Stomach (tissue), 9 donors: ENCODE results near the gene MYOZ3. TPM values are rescaled to one million over a fixed set of nuclear protein-coding genes. Genes with fewer than 3 reads are reported as not detected.

Experiments used
- DNase-seq, 2 donors: peaks; one replicate each; pipeline versions ENCODE4 v3.0.0 to v3.0.0-alpha.2; 2013 to 2019
- H3K27ac ChIP-seq, 5 donors: fragments of 200-600 bp in 4 of 5; sonication (generic) in 4 of 5; one replicate each; pipeline ENCODE4 v1.5.1; 2013 to 2019; ENCODE audit warnings: mild to moderate bottlenecking in 1 of 5, moderate library complexity in 1 of 5
- H3K27me3 ChIP-seq, 3 donors: fragments of 200-600 bp; sonication (generic); one replicate each; pipeline ENCODE4 v1.5.1; 2017 to 2019; ENCODE audit warnings: mixed run types in 1 of 3
- H3K36me3 ChIP-seq, 4 donors: fragments of 200-600 bp; sonication (generic); 1 replicate in 3 of 4; 2 replicates in 1 of 4; pipeline ENCODE4 v1.5.1; 2016 to 2019
- H3K4me1 ChIP-seq, 4 donors: fragments of 200-600 bp; sonication (generic); one replicate each; pipeline ENCODE4 v1.5.1; 2016 to 2019
- H3K4me3 ChIP-seq, 4 donors: fragments of 200-600 bp; sonication (generic) in 3 of 4; one replicate each; pipeline ENCODE4 v1.5.1; 2016 to 2019; ENCODE audit warnings: mild to moderate bottlenecking in 1 of 4
- H3K9me3 ChIP-seq, 4 donors: fragments of 200-600 bp; sonication (generic); one replicate each; pipeline ENCODE4 v1.5.1; 2016 to 2019
- EP300 ChIP-seq: sonication (generic); formaldehyde crosslinking; IDR thresholded peaks from one replicate; pipeline ENCODE4 v1.6.1; 2017; ENCODE audit warnings: antibody characterized with exemption
- POLR2A ChIP-seq, 4 donors: fragments of 450-650 bp; IDR thresholded peaks; one replicate each; pipeline ENCODE4 v1.6.1; 2016; ENCODE audit warnings: antibody characterized with exemption in 4 of 4, control low read depth in 2 of 4, mild to moderate bottlenecking in 1 of 4, moderate library complexity in 1 of 4
- POLR2AphosphoS5 ChIP-seq, 3 donors: sonication (generic); formaldehyde crosslinking; IDR thresholded peaks; one replicate each; pipeline ENCODE4 v1.6.1; 2016; ENCODE audit warnings: antibody characterized with exemption in 3 of 3
- WGBS, 5 donors: extraction: QIAGEN DNeasy Blood & Tissue Kit in 3 of 5; methylation state at CpG; one replicate each; pipeline versions ENCODE4 v1.1.5 to v1.1.7; 2013 to 2018; 5-methylcytosine and 5-hydroxymethylcytosine counted together
- intact Hi-C: fragments of 100-400 bp; cut with DNase I; formaldehyde crosslinking; loops from one replicate; pipeline ENCODE4 v1.15.1; 2023; ENCODE audit warnings: low total_unique reads
- polyA plus RNA-seq, 3 donors: library from polyadenylated mRNA; stranded (reverse); fragments of 200-250 nt; gene quantifications; one replicate each; pipeline ENCODE4 v1.2.3, GENCODE V29; 2013
- total RNA-seq, 5 donors: library from RNA; depleted of rRNA; stranded (reverse); fragments of >200 nt; gene quantifications; one replicate each; pipeline versions ENCODE4 v1.1.0 to v1.2.3, GENCODE V29; 2014 to 2016
- TF ChIP-seq, protein P1 (sequence below), 7 experiments: fragments of 450-650 bp in 4 of 7; fragments of 200-600 bp in 3 of 7; sonication (generic) in 3 of 7; IDR thresholded peaks; one replicate each; pipeline ENCODE4 v1.5.1; 2016 to 2019; ENCODE audit warnings: antibody characterized with exemption in 7 of 7, control low read depth in 2 of 7, mild to moderate bottlenecking in 1 of 7
- donor health status: healthy with polysubstance abuse.
- donor health status: Bipolar disorder and iron deficiency.
- donor health status: healthy.

Gene MYOZ3
- total and polyA plus RNA-seq, 8 donors = 0.23 to 1.8 (median 0.52) TPM; not detected in 4

- H3K36me3 ChIP-seq = peaks cover 24 to 35% (median 27%) of the 10 kb centered on the region in 4 donors
- no peaks in the 10 kb centered on the region for H3K27me3 ChIP-seq
- H3K4me3 ChIP-seq = no peak overlapping the region
- TF ChIP-seq POLR2A (IDR thresholded peaks at IDR 0.05) = no peak
- TF ChIP-seq, protein P1, sequence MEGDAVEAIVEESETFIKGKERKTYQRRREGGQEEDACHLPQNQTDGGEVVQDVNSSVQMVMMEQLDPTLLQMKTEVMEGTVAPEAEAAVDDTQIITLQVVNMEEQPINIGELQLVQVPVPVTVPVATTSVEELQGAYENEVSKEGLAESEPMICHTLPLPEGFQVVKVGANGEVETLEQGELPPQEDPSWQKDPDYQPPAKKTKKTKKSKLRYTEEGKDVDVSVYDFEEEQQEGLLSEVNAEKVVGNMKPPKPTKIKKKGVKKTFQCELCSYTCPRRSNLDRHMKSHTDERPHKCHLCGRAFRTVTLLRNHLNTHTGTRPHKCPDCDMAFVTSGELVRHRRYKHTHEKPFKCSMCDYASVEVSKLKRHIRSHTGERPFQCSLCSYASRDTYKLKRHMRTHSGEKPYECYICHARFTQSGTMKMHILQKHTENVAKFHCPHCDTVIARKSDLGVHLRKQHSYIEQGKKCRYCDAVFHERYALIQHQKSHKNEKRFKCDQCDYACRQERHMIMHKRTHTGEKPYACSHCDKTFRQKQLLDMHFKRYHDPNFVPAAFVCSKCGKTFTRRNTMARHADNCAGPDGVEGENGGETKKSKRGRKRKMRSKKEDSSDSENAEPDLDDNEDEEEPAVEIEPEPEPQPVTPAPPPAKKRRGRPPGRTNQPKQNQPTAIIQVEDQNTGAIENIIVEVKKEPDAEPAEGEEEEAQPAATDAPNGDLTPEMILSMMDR (IDR thresholded peaks at IDR 0.05) = no peak
- no peak for DNase-seq
- no peaks in the 10 kb centered on the region for H3K9me3 ChIP-seq
- H3K4me1 ChIP-seq = peaks cover 23 to 66% (median 27%) of the 10 kb centered on the region in 4 donors
- WGBS, 5 donors = 90 to 94% (median 92%) methylated on average over 41 to 46 of the region's 46 CpGs
- intact Hi-C loops = loop anchor here (5.0 kb wide), 1 partner anchor 82 kb away; no protein-coding TSS in a partner anchor
- peak overlapping the region in 1 of 5 donors; percentile 46 for H3K27ac ChIP-seq
These were observed 11.7 kb upstream of the MYOZ3 start for GRCh38 chr5:150649108-150650020.

GRCh38 chr5:150650021-150651006 is 10.7 kb upstream of the MYOZ3 start:
- Histone ChIP-seq H3K27me3 (no peaks in the 10 kb centered on the region), H3K9me3 (no peaks in the 10 kb centered on the region), H3K4me1 (peaks cover 14 to 57% (median 18%) of the 10 kb centered on the region in 4 donors), H3K4me3 (no peak overlapping the region), H3K36me3 (peaks cover 24 to 35% (median 27%) of the 10 kb centered on the region in 4 donors), H3K27ac (no peak overlapping the region)
- peak in 1 of 2 donors; percentile 10 for DNase-seq
- intact Hi-C loops = loop anchor here (5.0 kb wide), 1 partner anchor 83 kb away; no protein-coding TSS in a partner anchor
- no peak for TF ChIP-seq EP300
- TF ChIP-seq, protein P1 (IDR thresholded peaks at IDR 0.05) = no peak
- TF ChIP-seq POLR2A (IDR thresholded peaks at IDR 0.05) = no peak
- no peak for TF ChIP-seq POLR2AphosphoS5 (IDR thresholded peaks at IDR 0.05)
- WGBS, 5 donors = 88 to 93% (median 90%) methylated on average over 28 to 38 of the region's 38 CpGs

GRCh38 chr5:150651382-150651781 is 9.7 kb upstream of the MYOZ3 start:
- DNase-seq = no peak
- peaks cover 11 to 57% (median 21%) of the 10 kb centered on the region in 4 donors for H3K4me1 ChIP-seq
- intact Hi-C loops = loop anchor here (5.0 kb wide), 1 partner anchor 84 kb away; no protein-coding TSS in a partner anchor
- no peaks in the 10 kb centered on the region for H3K27me3 ChIP-seq
- H3K27ac ChIP-seq = no peak overlapping the region
- peaks cover 24 to 35% (median 27%) of the 10 kb centered on the region in 4 donors for H3K36me3 ChIP-seq
- WGBS, 5 donors = 55 to 95% (median 71%) methylated on average over 1 of the region's 1 CpG
- TF ChIP-seq EP300 = no peak
- no peak for TF ChIP-seq POLR2AphosphoS5 (IDR thresholded peaks at IDR 0.05)
- no peak for TF ChIP-seq POLR2A (IDR thresholded peaks at IDR 0.05)
- TF ChIP-seq, protein P1 (IDR thresholded peaks at IDR 0.05) = no peak
- H3K4me3 ChIP-seq = no peak overlapping the region
- H3K9me3 ChIP-seq = no peaks in the 10 kb centered on the region
